Measurements from ENCODE around the gene NRG3. TPM values are rescaled to one million over a fixed set of nuclear protein-coding genes. Genes with fewer than 3 reads are reported as not detected.

NRG3 gene
- total RNA-seq, 1 donor from 2014 or later: not detected

GRCh38 chr10:82622479-82622878, 747.5 kb downstream of the NRG3 start:
- H3K27me3 ChIP-seq (ENCODE audit: control insufficient read depth, insufficient read depth, low read length): no peaks in the 10 kb centered on the region
- TF ChIP-seq CTCF (IDR thresholded peaks at IDR 0.05; ENCODE audit: insufficient read depth, low read length, severe bottlenecking): no peak
- no peak overlapping the region for H3K4me3 ChIP-seq (ENCODE audit: low read depth, low read length)
- FAIRE-seq (no peak), DNase-seq (ENCODE audit: low read depth) (no peak)
- H3K36me3 ChIP-seq (ENCODE audit: control insufficient read depth, insufficient read depth, low read length): no peaks in the 10 kb centered on the region

- FAIRE-seq: no peak
- Histone ChIP-seq H3K27me3 (ENCODE audit: control insufficient read depth, insufficient read depth, low read length) (no peaks in the 10 kb centered on the region), H3K4me3 (ENCODE audit: low read depth, low read length) (no peak overlapping the region), H3K36me3 (ENCODE audit: control insufficient read depth, insufficient read depth, low read length) (no peaks in the 10 kb centered on the region)
- no peak for DNase-seq (ENCODE audit: low read depth)
- no peak for TF ChIP-seq CTCF (IDR thresholded peaks at IDR 0.05; ENCODE audit: insufficient read depth, low read length, severe bottlenecking)
Observed at GRCh38 chr10:82625512-82626189, 750.7 kb downstream of the NRG3 start.

GRCh38 chr10:82628373-82628772, 753.4 kb downstream of the NRG3 start:
- no peak overlapping the region for H3K4me3 ChIP-seq (ENCODE audit: low read depth, low read length)

GRCh38 chr10:82643076-82643475, 768.1 kb downstream of the NRG3 start:
- FAIRE-seq (no peak), DNase-seq (ENCODE audit: low read depth) (no peak)
- no peaks in the 10 kb centered on the region for H3K27me3 ChIP-seq (ENCODE audit: control insufficient read depth, insufficient read depth, low read length)
- no peak overlapping the region for H3K4me3 ChIP-seq (ENCODE audit: low read depth, low read length)
- H3K36me3 ChIP-seq (ENCODE audit: control insufficient read depth, insufficient read depth, low read length): no peaks in the 10 kb centered on the region
- TF ChIP-seq CTCF (IDR thresholded peaks at IDR 0.05; ENCODE audit: insufficient read depth, low read length, severe bottlenecking): no peak

More at GRCh38 chr10:82628373-82628772, 753.4 kb downstream of the NRG3 start:
- DNase-seq (ENCODE audit: low read depth): no peak
- H3K36me3 ChIP-seq (ENCODE audit: control insufficient read depth, insufficient read depth, low read length): no peaks in the 10 kb centered on the region
- FAIRE-seq: no peak
- H3K27me3 ChIP-seq (ENCODE audit: control insufficient read depth, insufficient read depth, low read length): no peaks in the 10 kb centered on the region
- TF ChIP-seq CTCF (IDR thresholded peaks at IDR 0.05; ENCODE audit: insufficient read depth, low read length, severe bottlenecking): no peak

- no peak overlapping the region for H3K4me3 ChIP-seq (ENCODE audit: low read depth, low read length)
- H3K36me3 ChIP-seq (ENCODE audit: control insufficient read depth, insufficient read depth, low read length): no peaks in the 10 kb centered on the region
- TF ChIP-seq CTCF (IDR thresholded peaks at IDR 0.05; ENCODE audit: insufficient read depth, low read length, severe bottlenecking): no peak
- DNase-seq (ENCODE audit: low read depth) (no peak), FAIRE-seq (no peak)
- no peaks in the 10 kb centered on the region for H3K27me3 ChIP-seq (ENCODE audit: control insufficient read depth, insufficient read depth, low read length)
Observed at GRCh38 chr10:82643601-82644000, 768.6 kb downstream of the NRG3 start.

GRCh38 chr10:82645221-82645620, 770.2 kb downstream of the NRG3 start:
- DNase-seq (ENCODE audit: low read depth): no peak
- FAIRE-seq: no peak
- Histone ChIP-seq H3K4me3 (ENCODE audit: low read depth, low read length) (no peak overlapping the region), H3K36me3 (ENCODE audit: control insufficient read depth, insufficient read depth, low read length) (no peaks in the 10 kb centered on the region), H3K27me3 (ENCODE audit: control insufficient read depth, insufficient read depth, low read length) (no peaks in the 10 kb centered on the region)
- TF ChIP-seq CTCF (IDR thresholded peaks at IDR 0.05; ENCODE audit: insufficient read depth, low read length, severe bottlenecking): no peak
